ENCODE results near the gene KIAA1755. TPM values are rescaled to one million over a fixed set of nuclear protein-coding genes. Genes with fewer than 3 reads are reported as not detected.
A peak's percentile ranks its signal among the peaks of the same experiment; 100 is the strongest.

KIAA1755 gene
- polyA plus RNA-seq, 10 donors, result 4.5 to 24.0 (median 9.9) TPM

GRCh38 chr20:38187517-38187916, 73.0 kb downstream of the KIAA1755 start:
- DNase-seq, result no peak

- no peak for DNase-seq
Measured at GRCh38 chr20:38186788-38187221, 73.7 kb downstream of the KIAA1755 start.

- DNase-seq, result peak in 1 of 3 donors; percentile 41
Measured at GRCh38 chr20:38184101-38184500, 76.4 kb downstream of the KIAA1755 start.

- DNase-seq, result no peak
Measured at GRCh38 chr20:38181971-38182370, 78.6 kb downstream of the KIAA1755 start.

GRCh38 chr20:38181207-38181801, 79.2 kb downstream of the KIAA1755 start:
- DNase-seq, result no peak

- DNase-seq, result no peak
Measured at GRCh38 chr20:38180781-38181180, 79.8 kb downstream of the KIAA1755 start.

GRCh38 chr20:38179846-38180245, 80.7 kb downstream of the KIAA1755 start:
- no peak for DNase-seq

GRCh38 chr20:38178581-38178980, 82.0 kb downstream of the KIAA1755 start:
- DNase-seq, result no peak

GRCh38 chr20:38178065-38178491, 82.5 kb downstream of the KIAA1755 start:
- DNase-seq, result no peak

- DNase-seq, result no peak
Measured at GRCh38 chr20:38177201-38177600, 83.3 kb downstream of the KIAA1755 start.

- DNase-seq, result no peak
Measured at GRCh38 chr20:38175304-38176180, 85.0 kb downstream of the KIAA1755 start.

- DNase-seq, result peak in 1 of 3 donors; percentile 64
Measured at GRCh38 chr20:38173237-38174156, 87.0 kb downstream of the KIAA1755 start.

GRCh38 chr20:38172408-38172807, 88.1 kb downstream of the KIAA1755 start:
- peak in 2 of 3 donors; percentile 57 to 75 for DNase-seq

- no peak for DNase-seq
Measured at GRCh38 chr20:38171675-38172043, 88.9 kb downstream of the KIAA1755 start.

GRCh38 chr20:38170826-38171674, 89.5 kb downstream of the KIAA1755 start:
- peak in 2 of 3 donors; percentile 34 to 80 for DNase-seq

GRCh38 chr20:38170219-38170825, 90.2 kb downstream of the KIAA1755 start:
- no peak for DNase-seq

- DNase-seq, result no peak
Measured at GRCh38 chr20:38169636-38170193, 90.8 kb downstream of the KIAA1755 start.

- no peak for DNase-seq
Measured at GRCh38 chr20:38168791-38169589, 91.5 kb downstream of the KIAA1755 start.

All from muscle of back (tissue), 11 donors.